Mesodermal cell (in vitro differentiated cells): ENCODE measurements around the gene RPH3AL.

Experiments
- H3K27ac ChIP-seq: 2 replicates; pipeline ENCODE4 v1.7.0; 2013; ENCODE audit warnings: mild to moderate bottlenecking, low read depth, low read length, moderate library complexity; ENCODE audit not compliant: severe bottlenecking
- H3K36me3 ChIP-seq: 2 replicates; pipeline ENCODE4 v1.7.1; 2013; ENCODE audit warnings: mild to moderate bottlenecking, low read length, moderate library complexity; ENCODE audit not compliant: control insufficient read depth, insufficient read depth
- H3K4me1 ChIP-seq: one replicate; pipeline ENCODE4 v1.7.1; 2013; ENCODE audit warnings: mild to moderate bottlenecking, low read length; ENCODE audit not compliant: insufficient read depth, control insufficient read depth, poor library complexity, severe bottlenecking
- H3K4me3 ChIP-seq: 2 replicates; pipeline ENCODE4 v1.7.0; 2013; ENCODE audit warnings: low read length, control low read depth, mild to moderate bottlenecking; ENCODE audit not compliant: insufficient read depth, poor library complexity, severe bottlenecking; ENCODE audit errors: extremely low read depth
- H3K9me3 ChIP-seq: 2 replicates; pipeline ENCODE4 v1.7.1; 2013; ENCODE audit warnings: mild to moderate bottlenecking, low read length, moderate library complexity; ENCODE audit not compliant: control insufficient read depth
- WGBS, 2 experiments: methylation state at CpG; one replicate each; pipeline ENCODE4 v1.1.5; 2013; ENCODE audit warnings: missing lambda C conversion rate in 2 of 2; ENCODE audit not compliant: insufficient coverage in 2 of 2; 5-methylcytosine and 5-hydroxymethylcytosine counted together

The RPH3AL gene

GRCh38 chr17:263773-264172, 88.8 kb downstream of the RPH3AL start:
- Histone ChIP-seq H3K9me3 (no peaks in the 10 kb centered on the region), H3K36me3 (no peaks in the 10 kb centered on the region), H3K4me3 (no peak overlapping the region), H3K4me1 (no peaks in the 10 kb centered on the region), H3K27ac (no peak overlapping the region)
- 91 to 94% methylated on average over 18 to 23 of the region's 24 CpGs for WGBS, 2 experiments

- 96 to 98% methylated on average over 18 of the region's 18 CpGs for WGBS, 2 experiments
- Histone ChIP-seq H3K4me1 (no peaks in the 10 kb centered on the region), H3K27ac (no peak overlapping the region), H3K36me3 (no peaks in the 10 kb centered on the region), H3K9me3 (no peaks in the 10 kb centered on the region), H3K4me3 (no peak overlapping the region)
Measured at GRCh38 chr17:263271-263670, 89.3 kb downstream of the RPH3AL start.

GRCh38 chr17:261635-262034, 91.0 kb downstream of the RPH3AL start:
- H3K36me3 ChIP-seq: no peaks in the 10 kb centered on the region
- no peaks in the 10 kb centered on the region for H3K9me3 ChIP-seq
- WGBS, 2 experiments: 83 to 98% methylated on average over 4 to 5 of the region's 8 CpGs
- H3K4me3 ChIP-seq: no peak overlapping the region
- no peaks in the 10 kb centered on the region for H3K4me1 ChIP-seq
- no peak overlapping the region for H3K27ac ChIP-seq

GRCh38 chr17:260944-261343, 91.7 kb downstream of the RPH3AL start:
- Histone ChIP-seq H3K4me3 (no peak overlapping the region), H3K4me1 (no peaks in the 10 kb centered on the region), H3K36me3 (no peaks in the 10 kb centered on the region), H3K9me3 (no peaks in the 10 kb centered on the region), H3K27ac (no peak overlapping the region)
- WGBS, 2 experiments: 68 to 80% methylated on average over 2 to 3 of the region's 4 CpGs

GRCh38 chr17:260031-260791, 92.4 kb downstream of the RPH3AL start:
- WGBS, 2 experiments: 52 to 57% methylated on average over 14 to 15 of the region's 15 CpGs
- H3K27ac ChIP-seq: no peak overlapping the region

GRCh38 chr17:259341-259976, 93.1 kb downstream of the RPH3AL start:
- no peak overlapping the region for H3K4me3 ChIP-seq
- WGBS, 2 experiments: 43 to 45% methylated on average over 21 of the region's 22 CpGs
- H3K9me3 ChIP-seq: no peaks in the 10 kb centered on the region

More at GRCh38 chr17:260031-260791, 92.4 kb downstream of the RPH3AL start:
- Histone ChIP-seq H3K4me1 (no peaks in the 10 kb centered on the region), H3K4me3 (no peak overlapping the region), H3K36me3 (no peaks in the 10 kb centered on the region), H3K9me3 (no peaks in the 10 kb centered on the region)

GRCh38 chr17:258906-259305, 93.7 kb downstream of the RPH3AL start:
- no peaks in the 10 kb centered on the region for H3K9me3 ChIP-seq
- H3K27ac ChIP-seq: no peak overlapping the region
- no peaks in the 10 kb centered on the region for H3K36me3 ChIP-seq
- no peaks in the 10 kb centered on the region for H3K4me1 ChIP-seq
- no peak overlapping the region for H3K4me3 ChIP-seq
- WGBS, 2 experiments: 92 to 97% methylated on average over 12 of the region's 12 CpGs

More at GRCh38 chr17:259341-259976, 93.1 kb downstream of the RPH3AL start:
- no peak overlapping the region for H3K27ac ChIP-seq
- H3K36me3 ChIP-seq: no peaks in the 10 kb centered on the region
- H3K4me1 ChIP-seq: no peaks in the 10 kb centered on the region

GRCh38 chr17:258045-258734, 94.4 kb downstream of the RPH3AL start:
- 89 to 91% methylated on average over 17 to 22 of the region's 23 CpGs for WGBS, 2 experiments
- H3K9me3 ChIP-seq: no peaks in the 10 kb centered on the region
- H3K27ac ChIP-seq: no peak overlapping the region
- H3K4me3 ChIP-seq: no peak overlapping the region
- H3K4me1 ChIP-seq: no peaks in the 10 kb centered on the region
- no peaks in the 10 kb centered on the region for H3K36me3 ChIP-seq

GRCh38 chr17:253091-253846, 99.3 kb downstream of the RPH3AL start:
- Histone ChIP-seq H3K4me3 (no peak overlapping the region), H3K36me3 (no peaks in the 10 kb centered on the region), H3K9me3 (no peaks in the 10 kb centered on the region), H3K27ac (no peak overlapping the region), H3K4me1 (no peaks in the 10 kb centered on the region)
- WGBS, 2 experiments: 77 to 81% methylated on average over 10 of the region's 29 CpGs

GRCh38 chr17:252456-252855, 100.2 kb downstream of the RPH3AL start:
- Histone ChIP-seq H3K27ac (no peak overlapping the region), H3K36me3 (no peaks in the 10 kb centered on the region), H3K4me3 (no peak overlapping the region), H3K4me1 (no peaks in the 10 kb centered on the region), H3K9me3 (no peaks in the 10 kb centered on the region)
- WGBS, 2 experiments: 92 to 94% methylated on average over 12 of the region's 13 CpGs
